Ishikawa (cell line): ENCODE measurements around the gene CREB3L2.

ENCODE experiments used
- CEBPB ChIP-seq: IDR thresholded peaks from 2 replicates; pipeline ENCODE4 v1.6.1; 2012
- EGR1 ChIP-seq: IDR thresholded peaks from 2 replicates; pipeline ENCODE4 v1.6.1; 2012
- EP300 ChIP-seq: IDR thresholded peaks from 2 replicates; pipeline ENCODE4 v1.6.1; 2012; ENCODE audit warnings: borderline replicate concordance
- FOXM1 ChIP-seq: IDR thresholded peaks from 2 replicates; pipeline ENCODE4 v1.6.1; 2012; ENCODE audit warnings: low read depth, borderline replicate concordance
- RAD21 ChIP-seq: IDR thresholded peaks from 2 replicates; pipeline ENCODE4 v1.6.1; 2012; ENCODE audit warnings: low read depth
- TAF1 ChIP-seq: IDR thresholded peaks from 2 replicates; pipeline ENCODE4 v1.6.1; 2012; ENCODE audit warnings: low read depth, mild to moderate bottlenecking
- TCF12 ChIP-seq: IDR thresholded peaks from 2 replicates; pipeline ENCODE4 v1.6.1; 2012; ENCODE audit warnings: low read depth
- USF1 ChIP-seq: IDR thresholded peaks from 2 replicates; pipeline ENCODE4 v1.6.1; 2012
- YY1 ChIP-seq: IDR thresholded peaks from 2 replicates; pipeline ENCODE4 v1.6.1; 2012; ENCODE audit warnings: low read depth
- ZBTB7A ChIP-seq: IDR thresholded peaks from 2 replicates; pipeline ENCODE4 v1.6.1; 2012; ENCODE audit warnings: low read depth
- TF ChIP-seq, protein P1 (sequence below): IDR thresholded peaks from 2 replicates; pipeline ENCODE4 v1.6.1; 2012; ENCODE audit warnings: low read depth, mild to moderate bottlenecking
- TF ChIP-seq, protein P2 (sequence below): IDR thresholded peaks from 2 replicates; pipeline ENCODE4 v1.6.1; 2012

- TF ChIP-seq RAD21 = no peak
- TF ChIP-seq TAF1 = no peak
- no peak for TF ChIP-seq TCF12
- TF ChIP-seq USF1 = no peak
- TF ChIP-seq CEBPB = no peak
- TF ChIP-seq EP300 = no peak
- no peak for TF ChIP-seq YY1
- no peak for TF ChIP-seq FOXM1
- TF ChIP-seq ZBTB7A = no peak
- TF ChIP-seq, protein P1, sequence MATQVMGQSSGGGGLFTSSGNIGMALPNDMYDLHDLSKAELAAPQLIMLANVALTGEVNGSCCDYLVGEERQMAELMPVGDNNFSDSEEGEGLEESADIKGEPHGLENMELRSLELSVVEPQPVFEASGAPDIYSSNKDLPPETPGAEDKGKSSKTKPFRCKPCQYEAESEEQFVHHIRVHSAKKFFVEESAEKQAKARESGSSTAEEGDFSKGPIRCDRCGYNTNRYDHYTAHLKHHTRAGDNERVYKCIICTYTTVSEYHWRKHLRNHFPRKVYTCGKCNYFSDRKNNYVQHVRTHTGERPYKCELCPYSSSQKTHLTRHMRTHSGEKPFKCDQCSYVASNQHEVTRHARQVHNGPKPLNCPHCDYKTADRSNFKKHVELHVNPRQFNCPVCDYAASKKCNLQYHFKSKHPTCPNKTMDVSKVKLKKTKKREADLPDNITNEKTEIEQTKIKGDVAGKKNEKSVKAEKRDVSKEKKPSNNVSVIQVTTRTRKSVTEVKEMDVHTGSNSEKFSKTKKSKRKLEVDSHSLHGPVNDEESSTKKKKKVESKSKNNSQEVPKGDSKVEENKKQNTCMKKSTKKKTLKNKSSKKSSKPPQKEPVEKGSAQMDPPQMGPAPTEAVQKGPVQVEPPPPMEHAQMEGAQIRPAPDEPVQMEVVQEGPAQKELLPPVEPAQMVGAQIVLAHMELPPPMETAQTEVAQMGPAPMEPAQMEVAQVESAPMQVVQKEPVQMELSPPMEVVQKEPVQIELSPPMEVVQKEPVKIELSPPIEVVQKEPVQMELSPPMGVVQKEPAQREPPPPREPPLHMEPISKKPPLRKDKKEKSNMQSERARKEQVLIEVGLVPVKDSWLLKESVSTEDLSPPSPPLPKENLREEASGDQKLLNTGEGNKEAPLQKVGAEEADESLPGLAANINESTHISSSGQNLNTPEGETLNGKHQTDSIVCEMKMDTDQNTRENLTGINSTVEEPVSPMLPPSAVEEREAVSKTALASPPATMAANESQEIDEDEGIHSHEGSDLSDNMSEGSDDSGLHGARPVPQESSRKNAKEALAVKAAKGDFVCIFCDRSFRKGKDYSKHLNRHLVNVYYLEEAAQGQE = no peak
- TF ChIP-seq EGR1 = no peak
- TF ChIP-seq, protein P2, sequence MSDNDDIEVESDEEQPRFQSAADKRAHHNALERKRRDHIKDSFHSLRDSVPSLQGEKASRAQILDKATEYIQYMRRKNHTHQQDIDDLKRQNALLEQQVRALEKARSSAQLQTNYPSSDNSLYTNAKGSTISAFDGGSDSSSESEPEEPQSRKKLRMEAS = no peak
Measured at GRCh38 chr7:137870684-137871083, 131.2 kb downstream of the CREB3L2 start.
